ENCODE data around the gene PPP4R1. TPM values are rescaled to one million over a fixed set of nuclear protein-coding genes. Genes with fewer than 3 reads are reported as not detected.

PPP4R1 gene
- total RNA-seq, 1 experiment from 2014 or later = 110 TPM

DNA sequence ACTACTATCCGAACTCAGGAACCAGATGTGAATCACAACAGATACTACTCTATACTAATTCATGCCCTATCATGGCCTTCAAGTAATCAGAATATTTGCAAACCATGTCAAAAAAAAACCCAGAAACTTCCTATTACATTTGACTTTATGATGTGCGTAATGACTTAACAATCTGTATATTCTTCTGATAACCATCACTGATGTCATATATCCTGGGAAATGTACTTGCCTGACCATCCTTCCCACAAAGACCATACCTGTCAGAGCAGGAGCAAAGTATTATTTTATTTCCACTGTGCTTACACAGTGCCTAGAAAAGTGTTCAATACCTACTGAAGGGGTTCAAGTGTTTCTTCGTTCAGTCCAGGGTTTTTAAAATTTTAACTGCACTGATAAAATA, 27.5 kb downstream of the PPP4R1 start:
- no peaks in the 10 kb centered on the region for H3K27me3 Mint-ChIP-seq (ENCODE audit: unreplicated experiment)
- CTCF ChIA-PET = no interaction called here
- no peak for DNase-seq
- TF ChIP-seq, protein P1, sequence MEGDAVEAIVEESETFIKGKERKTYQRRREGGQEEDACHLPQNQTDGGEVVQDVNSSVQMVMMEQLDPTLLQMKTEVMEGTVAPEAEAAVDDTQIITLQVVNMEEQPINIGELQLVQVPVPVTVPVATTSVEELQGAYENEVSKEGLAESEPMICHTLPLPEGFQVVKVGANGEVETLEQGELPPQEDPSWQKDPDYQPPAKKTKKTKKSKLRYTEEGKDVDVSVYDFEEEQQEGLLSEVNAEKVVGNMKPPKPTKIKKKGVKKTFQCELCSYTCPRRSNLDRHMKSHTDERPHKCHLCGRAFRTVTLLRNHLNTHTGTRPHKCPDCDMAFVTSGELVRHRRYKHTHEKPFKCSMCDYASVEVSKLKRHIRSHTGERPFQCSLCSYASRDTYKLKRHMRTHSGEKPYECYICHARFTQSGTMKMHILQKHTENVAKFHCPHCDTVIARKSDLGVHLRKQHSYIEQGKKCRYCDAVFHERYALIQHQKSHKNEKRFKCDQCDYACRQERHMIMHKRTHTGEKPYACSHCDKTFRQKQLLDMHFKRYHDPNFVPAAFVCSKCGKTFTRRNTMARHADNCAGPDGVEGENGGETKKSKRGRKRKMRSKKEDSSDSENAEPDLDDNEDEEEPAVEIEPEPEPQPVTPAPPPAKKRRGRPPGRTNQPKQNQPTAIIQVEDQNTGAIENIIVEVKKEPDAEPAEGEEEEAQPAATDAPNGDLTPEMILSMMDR (IDR thresholded peaks at IDR 0.05; ENCODE audit: unreplicated experiment) = no peak
- H3K27ac Mint-ChIP-seq (ENCODE audit: unreplicated experiment) = no peak overlapping the region
- BruUV-seq (replicated peaks) = no TSS peak
- intact Hi-C loops (cut with micrococcal nuclease; ENCODE audit: unreplicated experiment) = no loop called here
- H3K4me3 Mint-ChIP-seq (ENCODE audit: low read depth, unreplicated experiment) = no peak overlapping the region
- H3K4me1 Mint-ChIP-seq (ENCODE audit: low read depth, unreplicated experiment) = peaks cover 8% of the 10 kb centered on the region
- H3K9me3 Mint-ChIP-seq (ENCODE audit: low read depth, unreplicated experiment) = no peaks in the 10 kb centered on the region
- peaks cover 49% of the 10 kb centered on the region for H3K36me3 Mint-ChIP-seq (ENCODE audit: insufficient read depth, unreplicated experiment)

- TF ChIP-seq, protein P1 (IDR thresholded peaks at IDR 0.05; ENCODE audit: unreplicated experiment) = no peak
- intact Hi-C loops (cut with micrococcal nuclease; ENCODE audit: unreplicated experiment) = no loop called here
- CTCF ChIA-PET = interaction anchor here (0.6 kb wide), 1 partner anchor 25 kb away, joined by 5 read pairs; no protein-coding TSS in a partner anchor
- Mint-ChIP-seq H3K4me3 (ENCODE audit: low read depth, unreplicated experiment) (no peak overlapping the region), H3K9me3 (ENCODE audit: low read depth, unreplicated experiment) (no peaks in the 10 kb centered on the region), H3K27me3 (ENCODE audit: unreplicated experiment) (no peaks in the 10 kb centered on the region), H3K36me3 (ENCODE audit: insufficient read depth, unreplicated experiment) (peaks cover 29% of the 10 kb centered on the region), H3K27ac (ENCODE audit: unreplicated experiment) (no peak overlapping the region), H3K4me1 (ENCODE audit: low read depth, unreplicated experiment) (peaks cover 8% of the 10 kb centered on the region)
- no TSS peak for BruUV-seq (replicated peaks)
- no peak for DNase-seq
Observed at GRCh38 chr18:9581667-9582066, 32.7 kb downstream of the PPP4R1 start.

DNA sequence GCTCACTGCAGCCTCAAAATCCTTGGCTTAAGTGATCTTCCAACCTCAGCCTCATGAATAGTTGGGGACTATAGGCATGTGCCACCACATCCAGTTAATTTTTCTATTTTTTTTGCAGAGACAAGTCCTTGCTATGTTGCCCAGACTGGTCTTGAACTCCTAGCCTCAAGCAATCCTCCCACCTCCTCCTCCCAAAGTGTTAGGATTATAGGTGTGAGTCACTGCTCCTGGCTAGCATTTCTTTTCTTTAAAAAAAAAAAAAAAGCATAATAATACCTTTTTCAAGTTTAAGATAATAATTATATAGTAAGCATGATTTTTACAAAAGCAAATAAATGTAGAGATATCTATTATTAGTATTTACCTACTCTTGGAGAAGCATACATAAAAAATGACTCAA, 36.1 kb downstream of the PPP4R1 start:
- CTCF ChIA-PET = interaction anchor here (0.7 kb wide), 2 partner anchors 37 to 203 kb away, joined by 3 to 4 read pairs; no protein-coding TSS in a partner anchor
- no peak for DNase-seq
- TF ChIP-seq, protein P1 (IDR thresholded peaks at IDR 0.05; ENCODE audit: unreplicated experiment) = no peak
- H3K9me3 Mint-ChIP-seq (ENCODE audit: low read depth, unreplicated experiment) = no peaks in the 10 kb centered on the region
- H3K4me3 Mint-ChIP-seq (ENCODE audit: low read depth, unreplicated experiment) = no peak overlapping the region
- no TSS peak for BruUV-seq (replicated peaks)
- peaks cover 12% of the 10 kb centered on the region for H3K4me1 Mint-ChIP-seq (ENCODE audit: low read depth, unreplicated experiment)
- H3K27me3 Mint-ChIP-seq (ENCODE audit: unreplicated experiment) = no peaks in the 10 kb centered on the region
- intact Hi-C loops (cut with micrococcal nuclease; ENCODE audit: unreplicated experiment) = no loop called here
- peaks cover 26% of the 10 kb centered on the region for H3K36me3 Mint-ChIP-seq (ENCODE audit: insufficient read depth, unreplicated experiment)
- H3K27ac Mint-ChIP-seq (ENCODE audit: unreplicated experiment) = no peak overlapping the region

DNA sequence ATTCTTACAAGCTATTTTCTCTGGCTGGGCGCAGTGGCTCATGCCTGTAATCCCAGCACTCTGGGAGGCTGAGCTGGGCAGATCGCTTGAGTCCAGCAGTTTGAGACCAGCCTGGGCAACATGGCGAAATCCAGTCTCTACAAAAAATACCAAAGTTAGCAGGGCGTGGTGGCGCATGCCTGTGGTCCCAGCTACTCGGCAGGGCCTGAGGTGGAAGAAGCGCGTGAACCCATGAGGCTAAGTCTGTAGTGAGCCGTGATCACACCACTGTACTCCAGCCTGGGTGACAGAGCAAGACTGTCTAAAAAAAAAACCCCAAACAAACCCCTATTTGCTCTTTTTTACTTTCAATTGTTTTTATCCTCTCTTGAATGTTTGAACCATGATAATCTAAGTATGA, 37.0 kb downstream of the PPP4R1 start:
- no peak overlapping the region for H3K4me3 Mint-ChIP-seq (ENCODE audit: low read depth, unreplicated experiment)
- H3K27me3 Mint-ChIP-seq (ENCODE audit: unreplicated experiment) = no peaks in the 10 kb centered on the region
- H3K27ac Mint-ChIP-seq (ENCODE audit: unreplicated experiment) = no peak overlapping the region
- peaks cover 17% of the 10 kb centered on the region for H3K36me3 Mint-ChIP-seq (ENCODE audit: insufficient read depth, unreplicated experiment)
- intact Hi-C loops (cut with micrococcal nuclease; ENCODE audit: unreplicated experiment) = no loop called here
- H3K4me1 Mint-ChIP-seq (ENCODE audit: low read depth, unreplicated experiment) = peaks cover 12% of the 10 kb centered on the region
- no peak for DNase-seq
- TF ChIP-seq, protein P1 (IDR thresholded peaks at IDR 0.05; ENCODE audit: unreplicated experiment) = no peak
- CTCF ChIA-PET = interaction anchor here (0.6 kb wide), 1 partner anchor 299 kb away, joined by 3 read pairs; no protein-coding TSS in a partner anchor
- BruUV-seq (replicated peaks) = no TSS peak
- no peaks in the 10 kb centered on the region for H3K9me3 Mint-ChIP-seq (ENCODE audit: low read depth, unreplicated experiment)
